A549 (cell line): ENCODE measurements around the gene CELF2.

Source experiments
- CTCF ChIP-seq: fragments of >200 bp; sonication (Bioruptor Twin); formaldehyde crosslinking; IDR thresholded peaks from 3 replicates; pipeline ENCODE4 v1.5.1; 2016
- EP300 ChIP-seq, 2 experiments: fragments of >200 bp; sonication (Bioruptor Twin); formaldehyde crosslinking; IDR thresholded peaks; 2 replicates in 1 of 2; 3 replicates in 1 of 2; pipeline ENCODE4 v1.6.1; 2016 to 2017
- MYC ChIP-seq: IDR thresholded peaks from 2 replicates; pipeline ENCODE4 v1.6.1; 2012; ENCODE audit warnings: mild to moderate bottlenecking, inconsistent platforms, low read length, improper control_type of control experiment, borderline replicate concordance
- POLR2A ChIP-seq: IDR thresholded peaks from 2 replicates; pipeline ENCODE4 v1.6.1; 2012; ENCODE audit warnings: mild to moderate bottlenecking, low read length
- RCOR1 ChIP-seq: fragments of 150-350 bp; IDR thresholded peaks from 2 replicates; pipeline ENCODE4 v1.6.1; 2014; ENCODE audit warnings: antibody characterized with exemption, low read length, low read depth

DNA sequence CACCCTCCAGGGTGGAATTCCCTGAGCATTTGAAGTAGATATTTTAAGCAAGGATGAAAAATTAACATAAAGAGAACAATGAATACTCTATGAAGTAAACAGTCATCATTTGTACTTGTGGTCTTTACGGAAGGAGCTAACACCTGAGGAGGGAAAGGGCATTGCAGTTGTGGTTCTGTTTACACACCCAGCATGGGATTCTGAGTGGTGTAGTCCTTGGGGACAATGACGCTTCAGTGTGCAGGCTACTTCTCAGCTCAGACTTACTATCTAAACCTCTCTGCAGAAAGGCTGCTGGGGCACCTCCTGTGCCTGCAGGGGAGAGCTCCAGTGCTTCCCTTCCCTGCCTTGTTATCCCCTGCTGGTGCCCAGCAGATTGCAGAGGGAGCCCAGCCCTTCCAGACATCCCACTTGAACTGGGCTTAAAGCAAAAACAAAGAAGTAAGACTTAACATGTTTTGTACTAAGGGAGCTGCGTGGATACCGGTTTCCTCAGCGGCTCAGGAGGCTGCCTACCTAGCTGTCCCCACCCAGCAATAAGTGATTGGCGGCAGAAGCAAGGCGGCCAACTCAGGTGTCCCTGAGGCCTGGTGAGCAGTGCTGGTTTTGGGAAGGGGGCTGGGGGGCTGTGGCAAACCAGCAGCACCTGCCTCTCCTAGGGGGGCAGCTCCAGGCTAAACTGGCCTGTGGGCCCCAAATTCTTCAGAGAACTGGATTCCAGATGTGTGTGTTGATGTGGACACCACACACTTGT is 89.1 kb downstream of the CELF2 start:
- TF ChIP-seq CTCF (no peak), MYC (no peak), POLR2A (no peak), EP300 (IDR thresholded peaks at IDR 0.05) (no peak), RCOR1 (no peak)
